CD4-positive, alpha-beta T cell treated with Interleukin-21 for 1 hour (primary cell): ENCODE results near the gene GRIA1.

Experiments used
- DNase-seq: peaks from one replicate; pipeline ENCODE4 v3.0.0-alpha.2; 2020

The GRIA1 gene

GRCh38 chr5:153745778-153746395 lies 255.4 kb downstream of the GRIA1 start:
- DNase-seq, result no peak

- no peak for DNase-seq
Observed at GRCh38 chr5:153746440-153746839, 256.0 kb downstream of the GRIA1 start.

- DNase-seq, result no peak
Observed at GRCh38 chr5:153748823-153749222, 258.4 kb downstream of the GRIA1 start.

GRCh38 chr5:153749960-153750359 lies 259.5 kb downstream of the GRIA1 start:
- no peak for DNase-seq

GRCh38 chr5:153751251-153751650 lies 260.8 kb downstream of the GRIA1 start:
- no peak for DNase-seq

GRCh38 chr5:153752890-153753289 lies 262.4 kb downstream of the GRIA1 start:
- no peak for DNase-seq

- DNase-seq, result no peak
Observed at GRCh38 chr5:153753645-153754432, 263.4 kb downstream of the GRIA1 start.

GRCh38 chr5:153755913-153756500 lies 265.5 kb downstream of the GRIA1 start:
- DNase-seq, result no peak

GRCh38 chr5:153756540-153756939 lies 266.1 kb downstream of the GRIA1 start:
- no peak for DNase-seq

- no peak for DNase-seq
Observed at GRCh38 chr5:153765987-153766386, 275.5 kb downstream of the GRIA1 start.

GRCh38 chr5:153767221-153768188 lies 277.0 kb downstream of the GRIA1 start:
- no peak for DNase-seq

- DNase-seq, result no peak
Observed at GRCh38 chr5:153770066-153770465, 279.6 kb downstream of the GRIA1 start.

- no peak for DNase-seq
Observed at GRCh38 chr5:153774686-153775085, 284.2 kb downstream of the GRIA1 start.

GRCh38 chr5:153775923-153776322 lies 285.5 kb downstream of the GRIA1 start:
- DNase-seq, result no peak

- no peak for DNase-seq
Observed at GRCh38 chr5:153777681-153778581, 287.5 kb downstream of the GRIA1 start.

GRCh38 chr5:153779836-153780235 lies 289.4 kb downstream of the GRIA1 start:
- no peak for DNase-seq

- DNase-seq, result no peak
Observed at GRCh38 chr5:153780876-153781705, 290.6 kb downstream of the GRIA1 start.

GRCh38 chr5:153782589-153783361 lies 292.3 kb downstream of the GRIA1 start:
- no peak for DNase-seq

GRCh38 chr5:153783362-153783658 lies 292.8 kb downstream of the GRIA1 start:
- no peak for DNase-seq

GRCh38 chr5:153784277-153784676 lies 293.8 kb downstream of the GRIA1 start:
- no peak for DNase-seq
